ENCODE data around the gene RNF8. TPM values are rescaled to one million over a fixed set of nuclear protein-coding genes. Genes with fewer than 3 reads are reported as not detected.
A peak's percentile ranks its signal among the peaks of the same experiment; 100 is the strongest.
"Not testable (repeated sequence)": the region's sequence is repeated elsewhere in the genome, so short reads cannot be mapped to it uniquely, and the experiment has no call there.

RNF8 gene
- total RNA-seq, 1 donor from 2014 or later: 22.4 TPM

DNA sequence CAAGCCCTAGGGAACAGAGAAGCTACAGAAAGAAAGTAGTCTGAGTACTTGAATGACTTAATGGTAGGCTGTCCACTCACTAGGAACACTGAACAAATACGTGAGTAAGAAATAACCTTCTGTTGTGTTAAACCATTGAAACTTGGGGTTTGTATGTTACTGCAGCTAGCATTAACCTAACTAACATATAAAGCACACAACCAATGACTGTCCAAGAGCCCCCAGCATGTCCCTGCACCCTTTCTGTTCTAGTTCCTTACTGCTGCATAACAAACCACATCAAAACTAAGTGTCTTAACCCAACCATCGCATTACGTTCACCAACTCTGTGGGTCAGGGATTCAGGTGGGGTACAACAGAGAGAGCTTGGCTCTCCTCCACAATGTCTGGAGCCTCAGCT, 10.5 kb upstream of the RNF8 start:
- Histone ChIP-seq H3K79me2 (ENCODE audit: insufficient read depth, low read length) (no peaks in the 10 kb centered on the region), H3K4me2 (ENCODE audit: low read length) (no peak overlapping the region), H3K9me3 (ENCODE audit: insufficient read depth, low read depth, low read length) (no peaks in the 10 kb centered on the region), H3K27ac (ENCODE audit: low read depth, low read length) (no peak overlapping the region), H4K20me1 (ENCODE audit: insufficient read depth, low read length) (no peaks in the 10 kb centered on the region), H3K36me3 (ENCODE audit: insufficient read depth, low read length) (no peaks in the 10 kb centered on the region), H3K27me3 (ENCODE audit: insufficient read depth, low read length) (no peaks in the 10 kb centered on the region), H3K9ac (ENCODE audit: low read length) (no peak overlapping the region), H3K4me3 (ENCODE audit: insufficient read depth, low read depth, low read length) (no peak overlapping the region), H2AFZ (ENCODE audit: low read depth, low read length) (no peak overlapping the region), H3K4me1 (ENCODE audit: insufficient read depth, low read length) (peaks cover 8% of the 10 kb centered on the region)
- peaks cover 14% of the 10 kb centered on the region for H3K27me3 Mint-ChIP-seq (ENCODE audit: low read depth, unreplicated experiment)
- no peaks in the 10 kb centered on the region for H3K4me1 Mint-ChIP-seq (ENCODE audit: low read depth, unreplicated experiment)
- H3K4me3 Mint-ChIP-seq (ENCODE audit: unreplicated experiment): no peak overlapping the region
- no peak overlapping the region for H3K27ac Mint-ChIP-seq (ENCODE audit: unreplicated experiment)
- H3K9me3 Mint-ChIP-seq (ENCODE audit: unreplicated experiment): peaks cover 4% of the 10 kb centered on the region
- TF ChIP-seq EZH2 (IDR thresholded peaks at IDR 0.05; ENCODE audit: insufficient read depth, low read length): no peak
- TF ChIP-seq, protein P1, sequence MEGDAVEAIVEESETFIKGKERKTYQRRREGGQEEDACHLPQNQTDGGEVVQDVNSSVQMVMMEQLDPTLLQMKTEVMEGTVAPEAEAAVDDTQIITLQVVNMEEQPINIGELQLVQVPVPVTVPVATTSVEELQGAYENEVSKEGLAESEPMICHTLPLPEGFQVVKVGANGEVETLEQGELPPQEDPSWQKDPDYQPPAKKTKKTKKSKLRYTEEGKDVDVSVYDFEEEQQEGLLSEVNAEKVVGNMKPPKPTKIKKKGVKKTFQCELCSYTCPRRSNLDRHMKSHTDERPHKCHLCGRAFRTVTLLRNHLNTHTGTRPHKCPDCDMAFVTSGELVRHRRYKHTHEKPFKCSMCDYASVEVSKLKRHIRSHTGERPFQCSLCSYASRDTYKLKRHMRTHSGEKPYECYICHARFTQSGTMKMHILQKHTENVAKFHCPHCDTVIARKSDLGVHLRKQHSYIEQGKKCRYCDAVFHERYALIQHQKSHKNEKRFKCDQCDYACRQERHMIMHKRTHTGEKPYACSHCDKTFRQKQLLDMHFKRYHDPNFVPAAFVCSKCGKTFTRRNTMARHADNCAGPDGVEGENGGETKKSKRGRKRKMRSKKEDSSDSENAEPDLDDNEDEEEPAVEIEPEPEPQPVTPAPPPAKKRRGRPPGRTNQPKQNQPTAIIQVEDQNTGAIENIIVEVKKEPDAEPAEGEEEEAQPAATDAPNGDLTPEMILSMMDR (IDR thresholded peaks at IDR 0.05; ENCODE audit: insufficient read depth, low read depth, low read length): no peak
- peaks cover 5% of the 10 kb centered on the region for H3K36me3 Mint-ChIP-seq (ENCODE audit: low read depth, unreplicated experiment)
- FAIRE-seq (no peak), DNase-seq (ENCODE audit: low read depth) (no peak)

DNA sequence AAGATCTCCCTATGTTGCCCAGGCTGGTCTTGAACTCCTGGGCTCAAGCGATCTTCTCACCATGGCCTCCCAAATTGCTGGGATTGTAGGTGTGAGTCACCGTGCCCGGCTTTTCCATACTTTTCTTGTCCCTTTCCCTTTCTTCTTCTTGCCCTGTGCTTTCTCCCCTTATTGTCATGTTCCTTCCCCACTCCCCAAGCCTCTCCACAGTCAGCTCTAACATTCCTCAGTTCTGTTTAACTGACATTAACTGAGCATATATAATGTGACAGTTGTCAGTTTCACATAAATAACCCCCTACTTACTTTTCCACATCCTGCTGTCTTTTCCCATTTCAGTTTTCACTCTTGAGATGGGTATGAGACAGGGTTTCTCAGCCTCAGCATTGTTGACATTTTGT, 9.5 kb upstream of the RNF8 start:
- Histone ChIP-seq H3K4me3 (ENCODE audit: insufficient read depth, low read depth, low read length) (no peak overlapping the region), H3K79me2 (ENCODE audit: insufficient read depth, low read length) (no peaks in the 10 kb centered on the region), H3K9me3 (ENCODE audit: insufficient read depth, low read depth, low read length) (no peaks in the 10 kb centered on the region), H3K36me3 (ENCODE audit: insufficient read depth, low read length) (no peaks in the 10 kb centered on the region), H3K27ac (ENCODE audit: low read depth, low read length) (no peak overlapping the region), H3K27me3 (ENCODE audit: insufficient read depth, low read length) (no peaks in the 10 kb centered on the region), H3K4me2 (ENCODE audit: low read length) (no peak overlapping the region), H3K4me1 (ENCODE audit: insufficient read depth, low read length) (peaks cover 8% of the 10 kb centered on the region), H4K20me1 (ENCODE audit: insufficient read depth, low read length) (no peaks in the 10 kb centered on the region), H2AFZ (ENCODE audit: low read depth, low read length) (no peak overlapping the region), H3K9ac (ENCODE audit: low read length) (no peak overlapping the region)
- H3K36me3 Mint-ChIP-seq (ENCODE audit: low read depth, unreplicated experiment): peaks cover 5% of the 10 kb centered on the region
- FAIRE-seq (no peak), DNase-seq (ENCODE audit: low read depth) (no peak)
- peaks cover 4% of the 10 kb centered on the region for H3K9me3 Mint-ChIP-seq (ENCODE audit: unreplicated experiment)
- no peak for TF ChIP-seq EZH2 (IDR thresholded peaks at IDR 0.05; ENCODE audit: insufficient read depth, low read length)
- peak overlapping the region; percentile 42 for H3K27ac Mint-ChIP-seq (ENCODE audit: unreplicated experiment)
- no peak overlapping the region for H3K4me3 Mint-ChIP-seq (ENCODE audit: unreplicated experiment)
- H3K27me3 Mint-ChIP-seq (ENCODE audit: low read depth, unreplicated experiment): peaks cover 14% of the 10 kb centered on the region
- H3K4me1 Mint-ChIP-seq (ENCODE audit: low read depth, unreplicated experiment): no peaks in the 10 kb centered on the region

DNA sequence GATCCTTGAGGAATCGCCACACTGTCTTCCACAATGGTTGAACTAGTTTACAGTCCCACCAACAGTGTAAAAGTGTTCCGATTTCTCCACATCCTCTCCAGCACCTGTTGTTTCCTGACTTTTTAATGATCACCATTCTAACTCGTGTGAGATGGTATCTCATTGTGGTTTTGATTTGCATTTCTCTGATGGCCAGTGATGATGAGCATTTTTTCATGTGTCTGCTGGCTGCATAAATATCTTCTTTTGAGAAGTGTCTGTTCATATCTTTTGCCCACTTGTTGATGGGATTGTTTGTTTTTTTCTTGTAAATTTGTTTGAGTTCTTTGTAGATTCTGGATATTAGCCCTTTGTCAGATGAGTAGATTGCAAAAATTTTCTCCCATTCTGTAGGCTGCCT, 8.0 kb upstream of the RNF8 start:
- not testable (repeated sequence) for H3K9me3 ChIP-seq (ENCODE audit: insufficient read depth, low read depth, low read length); H3K4me1 ChIP-seq (ENCODE audit: insufficient read depth, low read length); H3K4me2 ChIP-seq (ENCODE audit: low read length); DNase-seq (ENCODE audit: low read depth); H3K9me3 Mint-ChIP-seq (ENCODE audit: unreplicated experiment); H2AFZ ChIP-seq (ENCODE audit: low read depth, low read length); H3K4me1 Mint-ChIP-seq (ENCODE audit: low read depth, unreplicated experiment); H3K4me3 ChIP-seq (ENCODE audit: insufficient read depth, low read depth, low read length); H3K9ac ChIP-seq (ENCODE audit: low read length); H3K27ac ChIP-seq (ENCODE audit: low read depth, low read length); H3K36me3 Mint-ChIP-seq (ENCODE audit: low read depth, unreplicated experiment); H4K20me1 ChIP-seq (ENCODE audit: insufficient read depth, low read length); H3K27me3 ChIP-seq (ENCODE audit: insufficient read depth, low read length); H3K36me3 ChIP-seq (ENCODE audit: insufficient read depth, low read length); FAIRE-seq; H3K79me2 ChIP-seq (ENCODE audit: insufficient read depth, low read length); H3K4me3 Mint-ChIP-seq (ENCODE audit: unreplicated experiment); H3K27ac Mint-ChIP-seq (ENCODE audit: unreplicated experiment)
- peaks cover 14% of the 10 kb centered on the region for H3K27me3 Mint-ChIP-seq (ENCODE audit: low read depth, unreplicated experiment)

DNA sequence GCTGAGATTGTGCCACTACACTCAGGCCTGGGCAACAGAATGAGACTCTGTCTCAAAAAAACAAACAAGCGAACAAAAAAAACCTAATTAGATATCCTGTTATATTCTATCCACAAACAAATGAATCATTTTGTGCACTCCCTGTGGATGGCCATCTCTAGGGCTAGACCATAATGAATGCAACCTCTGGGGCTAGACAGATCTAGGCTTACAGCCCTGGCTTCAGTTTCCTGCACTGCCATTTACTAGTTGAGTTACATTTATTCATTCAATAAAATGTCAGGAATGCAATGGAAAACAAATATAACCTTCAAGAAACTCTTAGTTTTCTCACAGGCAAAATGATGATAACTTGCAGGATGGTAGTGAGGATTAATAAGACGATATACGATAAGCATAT, 6.6 kb upstream of the RNF8 start:
- TF ChIP-seq, protein P1 (IDR thresholded peaks at IDR 0.05; ENCODE audit: insufficient read depth, low read depth, low read length): no peak
- no peak for TF ChIP-seq EZH2 (IDR thresholded peaks at IDR 0.05; ENCODE audit: insufficient read depth, low read length)
- no peaks in the 10 kb centered on the region for H3K4me1 ChIP-seq (ENCODE audit: insufficient read depth, low read length)
- no peak overlapping the region for H2AFZ ChIP-seq (ENCODE audit: low read depth, low read length)
- Mint-ChIP-seq H3K4me1 (ENCODE audit: low read depth, unreplicated experiment) (no peaks in the 10 kb centered on the region), H3K27me3 (ENCODE audit: low read depth, unreplicated experiment) (peaks cover 17% of the 10 kb centered on the region), H3K9me3 (ENCODE audit: unreplicated experiment) (peaks cover 4% of the 10 kb centered on the region), H3K4me3 (ENCODE audit: unreplicated experiment) (no peak overlapping the region), H3K36me3 (ENCODE audit: low read depth, unreplicated experiment) (peaks cover 5% of the 10 kb centered on the region), H3K27ac (ENCODE audit: unreplicated experiment) (no peak overlapping the region)
- no peak for FAIRE-seq
- H3K4me2 ChIP-seq (ENCODE audit: low read length): no peak overlapping the region
- no peak overlapping the region for H3K27ac ChIP-seq (ENCODE audit: low read depth, low read length)
- no peaks in the 10 kb centered on the region for H3K36me3 ChIP-seq (ENCODE audit: insufficient read depth, low read length)
- H3K9me3 ChIP-seq (ENCODE audit: insufficient read depth, low read depth, low read length): no peaks in the 10 kb centered on the region
- no peaks in the 10 kb centered on the region for H4K20me1 ChIP-seq (ENCODE audit: insufficient read depth, low read length)
- H3K79me2 ChIP-seq (ENCODE audit: insufficient read depth, low read length): no peaks in the 10 kb centered on the region
- no peak overlapping the region for H3K9ac ChIP-seq (ENCODE audit: low read length)
- H3K4me3 ChIP-seq (ENCODE audit: insufficient read depth, low read depth, low read length): no peak overlapping the region
- H3K27me3 ChIP-seq (ENCODE audit: insufficient read depth, low read length): no peaks in the 10 kb centered on the region
- DNase-seq (ENCODE audit: low read depth): no peak
